ENCODE results near the gene DHX58.
A peak's percentile ranks its signal among the peaks of the same experiment; 100 is the strongest.

Gene DHX58

DNA sequence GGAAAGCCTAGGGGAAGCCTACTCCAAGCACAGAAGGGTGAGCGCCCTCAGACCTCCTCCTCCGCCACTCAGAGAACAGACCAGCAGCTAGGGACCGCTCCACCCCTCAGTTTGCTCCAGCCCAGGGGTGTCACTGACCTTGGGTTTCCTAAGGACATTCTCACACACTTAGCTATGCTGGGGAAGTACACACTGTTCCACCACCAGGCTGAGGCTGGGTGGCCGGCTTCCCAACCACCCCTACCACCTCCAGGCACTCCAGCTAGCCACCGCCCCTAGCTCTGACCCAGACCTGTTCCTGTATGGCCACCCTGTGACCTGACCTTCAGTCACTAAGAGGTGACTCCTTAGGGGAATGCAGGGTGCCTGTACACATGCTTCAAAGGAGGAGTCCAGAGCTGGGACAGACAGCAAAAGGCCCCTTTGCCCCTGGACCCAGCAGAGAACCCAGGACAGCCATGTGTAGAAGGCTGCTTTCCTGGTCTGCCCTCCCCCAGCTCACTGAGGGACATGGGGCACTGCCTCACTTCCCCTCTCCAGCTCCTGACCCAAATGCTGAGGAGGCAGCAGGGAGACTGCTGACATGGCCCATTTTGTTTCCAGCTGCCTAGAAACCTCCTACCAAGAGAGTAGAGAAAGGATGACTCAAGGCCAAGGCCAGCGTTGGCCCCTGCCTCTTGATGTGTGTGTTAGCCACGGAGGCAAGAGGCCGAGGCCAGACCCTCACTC is 16.8 kb upstream of the DHX58 start:
- DNase-seq = no peak

DNA sequence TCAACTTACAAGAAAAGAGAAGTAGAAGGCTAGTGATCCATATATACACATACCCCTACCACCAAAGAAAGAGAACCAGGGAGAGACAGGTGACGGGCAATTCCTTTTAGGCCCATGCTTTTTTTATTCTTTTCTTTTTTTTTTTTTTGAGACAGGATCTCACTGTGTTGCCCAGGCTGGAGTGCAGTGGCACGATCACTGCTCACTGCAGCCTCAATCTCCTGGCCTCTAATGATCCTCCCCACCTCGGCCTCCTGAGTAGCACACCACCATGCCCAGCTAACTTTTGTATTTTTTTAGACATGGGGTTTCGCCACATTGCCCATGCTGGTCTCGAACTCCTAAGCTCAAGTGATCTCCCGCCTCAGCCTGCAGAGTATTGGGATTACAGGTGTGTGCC is 14.9 kb upstream of the DHX58 start:
- no peak for DNase-seq

DNA sequence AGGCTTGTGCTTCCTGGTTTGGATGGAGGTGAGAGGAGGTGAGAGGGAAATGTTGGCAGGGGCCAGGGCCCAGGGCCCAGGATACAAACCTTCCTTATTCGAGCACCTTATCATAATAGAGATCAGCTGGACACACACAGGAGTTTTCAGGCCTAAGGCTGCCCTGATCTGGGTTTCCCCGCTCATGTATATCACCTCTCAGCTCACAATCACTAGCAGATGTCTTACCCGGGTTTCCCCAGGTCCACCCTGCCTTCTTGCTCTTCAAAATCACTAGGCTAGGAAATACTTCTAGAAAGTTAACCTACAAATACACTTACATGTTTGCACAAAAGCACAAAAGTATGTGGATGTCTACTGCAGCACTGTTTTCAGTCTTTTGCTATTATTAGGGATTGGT is 14.3 kb upstream of the DHX58 start:
- DNase-seq = no peak

DNA sequence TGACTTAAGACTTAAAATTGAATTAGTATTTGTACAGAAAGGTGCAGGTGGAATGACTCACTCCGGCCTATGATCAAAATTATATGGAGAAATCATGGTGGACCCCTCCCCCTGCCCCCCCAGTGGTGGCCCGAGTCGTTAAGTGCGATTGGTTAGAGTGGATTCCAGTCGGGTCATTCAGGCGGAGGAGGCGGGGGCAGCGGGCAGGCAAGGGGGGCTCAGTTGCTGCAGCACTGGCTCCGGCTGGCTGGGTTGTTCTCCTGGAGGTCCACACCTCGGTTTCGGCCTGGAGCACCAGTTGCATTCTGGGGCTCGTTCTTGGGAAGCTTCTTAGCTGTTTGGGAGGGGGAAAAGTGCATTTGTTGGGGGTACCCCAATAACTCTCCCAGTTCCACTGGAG is 13.1 kb upstream of the DHX58 start:
- DNase-seq = no peak

DNA sequence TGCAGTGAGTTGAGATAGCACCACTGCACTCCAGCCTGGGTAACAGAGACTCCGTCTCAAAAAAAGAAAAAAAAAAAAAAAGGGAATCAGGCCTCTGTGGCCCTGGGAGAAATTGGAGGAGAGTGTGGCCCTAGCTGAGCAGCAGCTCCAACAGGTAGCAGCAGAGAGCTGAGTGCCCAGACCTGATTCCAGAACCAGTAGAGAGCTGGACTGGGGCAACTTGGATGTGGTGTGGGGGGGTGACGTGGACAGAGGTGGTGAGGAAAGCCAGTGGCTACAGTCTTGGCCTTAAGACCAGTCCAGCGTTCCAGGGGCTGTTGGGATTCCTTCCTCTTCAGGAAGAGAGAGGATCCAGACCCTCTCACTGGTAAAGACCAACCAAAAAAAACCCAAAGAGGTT is 11.7 kb upstream of the DHX58 start:
- no peak for DNase-seq

DNA sequence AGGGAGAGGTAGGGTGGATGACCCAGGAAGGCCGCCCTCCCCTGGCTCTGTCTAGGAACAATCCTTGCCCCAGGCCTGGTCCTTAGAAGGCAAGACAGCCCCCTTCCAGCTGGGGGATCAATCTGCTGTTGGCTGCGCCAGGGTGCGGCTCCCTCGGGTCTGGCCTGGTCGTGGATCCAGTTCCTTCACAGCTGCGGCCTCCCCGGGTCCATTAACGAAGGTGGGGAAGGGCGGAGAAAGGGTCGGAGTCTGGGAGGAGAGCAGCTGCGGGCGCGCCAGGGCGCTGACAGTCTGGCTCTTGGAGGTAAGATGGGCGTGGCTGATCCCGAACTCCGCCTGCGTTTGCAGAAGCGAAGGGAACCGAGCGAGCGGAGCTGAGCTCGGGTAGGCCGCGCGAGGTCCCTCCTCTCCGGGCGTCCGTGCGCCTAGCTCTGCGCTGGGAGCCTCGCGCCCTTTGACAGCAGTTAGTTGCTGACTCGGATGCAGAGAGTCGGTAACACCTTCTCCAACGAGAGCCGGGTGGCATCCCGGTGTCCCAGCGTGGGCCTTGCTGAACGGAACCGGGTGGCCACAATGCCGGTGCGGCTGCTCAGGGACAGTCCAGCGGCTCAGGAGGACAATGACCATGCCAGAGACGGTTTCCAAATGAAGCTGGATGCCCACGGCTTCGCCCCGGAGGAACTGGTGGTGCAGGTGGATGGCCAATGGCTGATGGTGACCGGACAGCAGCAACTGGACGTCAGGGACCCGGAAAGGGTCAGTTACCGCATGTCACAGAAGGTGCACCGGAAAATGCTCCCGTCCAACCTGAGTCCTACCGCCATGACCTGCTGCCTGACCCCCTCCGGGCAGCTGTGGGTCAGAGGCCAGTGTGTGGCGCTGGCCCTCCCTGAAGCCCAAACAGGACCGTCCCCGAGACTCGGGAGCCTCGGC is 10.1 kb upstream of the DHX58 start, which contains the start of gene HSPB9:
Gene HSPB9 (plus strand): TSS at position 434 of the 933 bp plus-strand sequence. CDS start 47 bp downstream, at position 481.
- no peak for DNase-seq

DNA sequence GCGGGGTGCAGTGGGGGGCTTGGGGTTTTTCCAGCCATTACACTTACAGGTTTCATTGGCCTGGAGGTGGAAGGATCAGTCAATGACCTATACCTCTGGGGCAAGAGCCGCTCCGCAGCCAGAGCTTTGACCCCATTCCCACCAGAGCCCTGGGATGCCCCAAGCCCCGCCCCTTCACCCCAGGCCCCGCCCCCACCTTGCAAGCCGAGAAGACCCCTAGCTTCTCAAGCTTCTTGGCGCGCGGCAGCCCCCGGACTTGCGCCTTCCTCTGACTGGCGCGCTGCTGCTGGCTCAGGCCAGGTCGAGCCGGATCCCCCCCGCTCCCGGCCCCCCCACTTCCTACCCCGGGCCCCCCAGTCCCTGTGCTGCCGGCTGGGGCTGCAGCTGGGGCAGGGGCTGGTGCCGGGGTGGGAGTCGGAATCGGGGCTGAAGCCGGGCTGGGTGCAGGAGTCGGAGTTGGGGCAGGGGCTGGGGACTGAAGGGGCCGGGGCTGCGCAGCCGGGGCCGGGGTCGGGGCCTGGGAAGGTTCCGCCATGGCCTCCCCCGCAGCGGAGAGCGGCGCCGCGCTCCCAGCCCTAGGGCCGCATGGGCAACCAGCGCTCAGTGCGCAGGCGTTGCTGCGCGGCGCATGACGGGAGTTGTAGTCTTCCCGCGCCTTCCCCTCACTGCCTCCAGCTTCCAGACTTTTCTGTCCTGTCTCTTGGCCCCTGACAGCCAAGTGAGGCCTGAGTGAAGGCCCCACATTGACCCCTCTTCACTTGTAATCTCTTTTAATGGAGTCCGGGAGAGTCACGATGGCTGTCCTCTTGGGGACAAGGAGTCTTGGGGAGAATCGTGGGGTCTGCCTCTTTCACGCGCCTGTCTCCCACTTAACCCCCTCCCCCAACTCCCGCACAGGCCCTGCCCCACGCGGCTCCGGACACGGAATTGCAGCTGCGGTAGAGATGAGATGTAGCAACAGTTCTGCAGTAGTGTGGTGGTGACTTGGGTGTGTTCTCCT is 8.6 kb upstream of the DHX58 start, which contains the start of gene KAT2A:
Gene KAT2A (minus strand): TSS at position 598 of the 1,000 bp plus-strand sequence. CDS start 63 bp downstream, at position 535.
- peak; percentile 70 for DNase-seq

DNA sequence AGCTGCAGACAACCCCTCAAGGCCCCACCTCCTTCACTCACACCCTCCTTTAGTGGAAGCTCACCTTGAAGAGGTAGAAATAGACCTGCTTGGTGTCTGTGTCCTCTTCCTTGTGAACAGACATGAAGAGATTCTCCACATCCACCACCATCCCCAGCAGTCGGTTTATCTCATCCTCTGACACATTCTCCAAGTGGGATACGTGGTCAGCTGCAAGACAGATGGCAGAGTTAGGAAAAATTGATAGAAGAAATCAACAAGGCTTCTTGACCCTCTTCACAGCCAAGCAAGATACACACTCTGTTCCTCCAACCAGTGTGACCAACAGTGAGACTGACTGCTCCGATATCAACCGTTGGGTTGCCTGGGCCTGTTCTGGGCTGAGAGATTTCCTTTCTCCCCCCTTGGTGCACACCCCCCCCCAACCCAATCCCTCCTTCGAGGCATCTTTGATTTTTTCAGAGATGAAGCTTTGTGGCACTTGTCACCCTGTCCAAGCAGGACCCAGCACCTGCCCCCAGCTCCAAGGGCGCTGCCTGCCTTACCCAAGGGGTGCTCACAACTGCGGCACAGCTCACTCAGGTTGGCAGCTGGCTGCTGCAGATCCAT is 7.8 kb upstream of the DHX58 start:
- DNase-seq = no peak

DNA sequence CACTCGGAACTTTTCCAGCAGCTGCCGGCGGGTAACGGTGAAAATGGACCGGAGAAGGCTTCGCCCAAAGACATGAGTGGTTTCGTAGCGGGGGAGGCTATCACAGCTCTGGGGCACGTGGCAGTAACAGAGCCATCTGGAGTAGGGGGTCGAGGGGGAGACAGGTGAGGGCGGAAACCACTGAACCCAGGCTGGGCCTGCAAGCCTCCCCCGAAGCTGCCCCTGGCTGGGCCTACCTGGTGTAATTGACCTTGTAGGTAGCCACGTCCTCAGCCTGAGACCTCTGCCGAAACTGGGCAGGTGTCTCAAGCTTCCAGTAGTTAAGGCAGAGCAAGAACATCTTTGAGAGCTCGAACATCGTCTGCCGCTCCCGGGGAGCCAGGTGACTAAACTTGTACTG is 6.8 kb upstream of the DHX58 start:
- no peak for DNase-seq

DNA sequence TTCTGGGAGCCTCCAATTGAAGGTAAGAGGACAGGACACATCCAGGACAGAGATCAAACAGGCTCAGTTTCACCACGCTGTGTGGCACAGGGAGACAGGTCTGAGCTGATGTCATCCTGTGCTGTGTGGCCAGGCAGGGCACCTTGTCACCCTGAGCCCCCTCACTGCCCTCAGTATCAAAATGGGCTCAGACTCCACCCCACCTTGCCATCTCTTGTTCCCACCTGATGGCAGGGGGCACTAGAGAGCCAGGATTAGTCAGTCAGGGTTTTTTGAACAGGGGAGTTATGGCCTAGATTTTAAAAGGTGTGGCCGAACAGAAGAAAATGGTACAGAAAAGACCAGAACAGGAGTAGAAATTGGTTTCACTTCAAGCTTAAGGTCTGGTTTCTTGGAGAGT is 6.0 kb upstream of the DHX58 start:
- no peak for DNase-seq

DNA sequence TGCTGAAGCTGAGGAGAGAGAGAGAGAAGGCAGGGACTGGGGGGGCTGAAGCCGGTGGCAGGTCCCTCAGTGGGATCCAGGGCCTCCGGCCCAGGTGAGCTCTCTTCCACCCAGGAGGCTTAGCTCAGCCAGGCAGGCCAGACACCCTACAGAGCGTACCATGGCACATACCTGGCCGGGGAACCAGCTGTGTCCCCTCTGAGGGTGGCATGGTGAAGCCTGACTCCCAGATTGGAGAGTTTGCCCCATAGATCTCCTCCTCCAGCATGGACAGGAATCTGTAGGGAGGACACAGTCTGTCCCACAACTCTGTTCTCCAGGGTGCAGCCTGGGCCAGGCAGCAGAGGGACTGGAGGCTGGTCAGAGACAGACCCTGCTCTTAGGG is 5.6 kb upstream of the DHX58 start:
- DNase-seq = no peak

DNA sequence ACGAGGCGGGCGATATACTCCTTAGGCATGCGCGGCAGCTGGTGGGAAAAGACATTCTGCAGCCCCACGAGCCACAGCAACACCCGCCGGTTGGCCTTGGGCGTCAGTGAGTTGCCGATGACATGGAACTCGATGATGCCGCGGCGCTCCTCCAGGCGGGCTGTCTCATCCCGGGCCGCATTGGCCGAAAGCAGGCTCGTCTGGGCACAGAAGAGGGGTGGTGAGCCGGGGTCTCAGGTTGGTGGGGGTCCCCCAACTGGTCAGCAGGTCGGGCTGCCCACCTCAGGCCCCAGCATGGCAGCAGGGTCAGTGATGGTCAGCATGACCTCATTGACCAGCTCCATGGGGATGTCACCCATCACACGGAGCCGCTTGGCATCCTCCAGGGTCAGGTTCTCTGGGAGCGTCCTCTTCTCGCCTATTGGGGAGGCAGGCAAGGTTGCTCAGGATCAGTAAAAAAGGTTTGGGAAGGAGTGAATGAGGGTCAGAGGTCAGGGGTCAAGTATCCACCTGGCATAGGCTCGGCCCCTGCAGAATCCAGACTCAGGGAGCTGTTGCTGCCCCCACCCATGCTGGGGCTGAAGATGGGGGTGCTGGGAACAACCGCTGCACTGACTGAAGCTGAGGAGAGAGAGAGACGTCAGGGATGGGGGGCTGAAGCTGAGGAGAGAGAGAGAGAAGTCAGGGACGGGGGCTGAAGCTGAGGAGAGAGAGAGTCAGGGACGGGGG is 5.0 kb upstream of the DHX58 start:
- DNase-seq = no peak

DNA sequence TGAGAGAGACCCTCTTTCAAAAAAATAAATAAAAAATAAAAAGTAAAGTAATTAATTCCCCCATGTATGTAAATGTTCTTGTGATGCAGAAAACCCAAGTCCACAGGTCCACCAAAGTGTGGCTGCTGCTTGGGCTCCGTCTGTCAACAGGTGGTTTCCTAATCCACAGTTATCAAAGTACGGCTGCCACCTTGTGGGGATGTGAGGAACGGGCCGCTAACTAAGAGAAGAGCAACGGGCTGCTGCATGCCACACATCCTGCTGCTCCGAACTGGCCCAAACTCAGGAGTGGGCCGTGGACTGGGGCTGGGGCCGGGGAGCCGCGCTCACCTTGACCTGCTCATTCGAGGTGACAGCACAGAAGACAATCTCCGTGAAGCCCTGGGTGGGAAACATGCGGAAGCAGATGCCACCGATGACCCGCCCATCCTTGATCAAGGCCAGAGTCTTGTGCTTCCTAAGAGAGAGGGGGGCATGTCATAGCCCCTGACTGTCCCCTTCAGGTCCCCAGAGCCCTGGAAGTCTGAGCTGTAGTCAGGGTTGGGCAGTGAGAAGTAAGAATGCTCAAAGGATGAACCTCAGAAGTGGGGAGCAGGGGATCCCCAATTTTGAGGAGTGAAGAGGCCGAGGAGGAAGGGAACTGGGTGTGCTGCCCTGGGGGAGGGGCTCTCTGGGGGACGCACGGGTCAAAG is 4.3 kb upstream of the DHX58 start:
- peak; percentile 73 for DNase-seq

DNA sequence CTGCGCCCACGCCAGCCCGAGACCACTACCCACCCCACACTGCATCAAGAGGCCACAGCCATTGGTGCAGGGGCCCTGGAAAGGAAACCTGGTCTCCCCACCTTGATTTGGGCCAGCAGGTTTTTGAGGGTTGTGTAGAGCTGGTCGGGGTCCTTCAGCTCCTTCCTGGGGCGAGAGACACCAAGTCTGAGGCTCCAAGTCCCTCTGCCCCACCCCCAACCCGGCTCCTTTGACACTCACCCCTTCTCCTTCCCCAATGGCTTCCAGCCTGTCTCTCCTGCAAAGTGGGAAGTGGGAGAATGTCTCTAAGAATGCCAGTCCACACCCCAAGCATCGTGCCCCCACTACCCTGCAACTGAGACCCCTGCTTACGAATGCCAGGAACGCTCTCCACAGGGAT is 1.6 kb upstream of the DHX58 start:
- DNase-seq = no peak

DNA sequence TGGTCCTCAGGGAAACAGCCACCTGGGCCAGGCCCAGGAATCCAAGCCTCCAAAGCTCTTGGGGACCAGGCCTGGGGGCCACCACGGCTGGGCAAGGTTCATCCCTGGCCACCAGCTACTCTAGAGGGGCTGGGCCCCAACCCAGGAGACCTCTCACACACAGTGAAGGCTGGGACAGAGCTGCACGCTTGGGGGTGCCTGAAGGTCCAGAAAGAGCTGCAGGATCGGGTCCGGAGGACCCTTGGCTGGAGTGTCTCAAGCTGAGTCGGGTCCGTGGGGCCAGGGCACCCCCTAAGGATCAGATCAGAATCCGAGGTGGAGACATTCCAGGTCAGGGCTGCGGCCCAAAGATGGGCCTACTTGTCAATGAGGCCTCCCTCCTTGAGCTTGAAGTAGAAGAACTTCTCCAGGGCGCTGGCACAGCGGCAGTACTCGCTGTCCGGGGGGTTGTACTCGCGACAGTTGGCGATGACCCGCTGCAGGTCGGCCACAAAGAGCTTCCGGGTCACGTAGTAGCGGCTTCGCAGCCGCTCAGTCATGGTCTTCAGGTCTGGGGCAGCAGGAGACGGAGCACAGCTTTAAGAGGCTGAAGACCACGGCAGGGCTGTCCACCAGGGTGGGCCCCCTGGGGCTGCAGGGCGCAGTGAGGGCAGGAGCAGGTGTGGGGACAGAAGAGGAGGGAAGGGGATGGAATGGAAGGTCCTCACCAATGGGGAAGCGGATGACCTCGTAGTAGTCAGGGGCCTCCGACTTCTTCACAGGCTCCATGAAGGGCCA is 967 bp upstream of the DHX58 start:
- no peak for DNase-seq

DNA sequence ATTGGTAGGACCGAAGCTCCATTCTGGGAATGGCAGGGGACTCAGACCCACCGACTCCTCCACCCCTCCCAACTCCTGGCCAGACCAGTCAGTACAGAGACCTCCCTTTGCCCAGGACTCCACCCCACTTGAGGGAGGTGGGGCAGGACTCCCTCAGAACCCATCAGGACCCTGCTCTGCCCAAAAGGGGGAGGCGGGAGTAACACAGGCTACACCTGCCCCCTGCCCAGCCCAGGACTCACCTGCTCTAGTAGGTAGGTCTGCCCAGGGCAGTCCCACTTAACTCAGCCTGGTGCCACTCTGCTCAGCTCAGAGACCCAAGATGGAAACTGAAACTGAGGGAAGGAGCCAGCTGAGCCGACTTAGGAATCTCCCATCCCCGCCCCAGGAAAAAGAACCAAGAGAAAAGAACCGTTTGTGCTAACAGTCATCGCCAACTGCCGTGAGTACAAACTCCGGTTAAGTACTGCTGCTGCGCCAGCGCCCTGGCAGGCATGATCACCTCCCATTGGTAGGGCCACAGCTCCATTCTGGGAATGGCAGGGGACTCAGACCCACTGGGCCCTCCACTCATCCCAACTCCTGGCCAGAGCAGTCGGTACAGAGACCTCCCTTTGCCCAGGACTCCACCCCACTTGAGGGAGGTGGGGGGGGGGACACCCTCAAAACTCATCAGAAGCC is 503 bp downstream of the DHX58 start:
- DNase-seq = no peak

DNA sequence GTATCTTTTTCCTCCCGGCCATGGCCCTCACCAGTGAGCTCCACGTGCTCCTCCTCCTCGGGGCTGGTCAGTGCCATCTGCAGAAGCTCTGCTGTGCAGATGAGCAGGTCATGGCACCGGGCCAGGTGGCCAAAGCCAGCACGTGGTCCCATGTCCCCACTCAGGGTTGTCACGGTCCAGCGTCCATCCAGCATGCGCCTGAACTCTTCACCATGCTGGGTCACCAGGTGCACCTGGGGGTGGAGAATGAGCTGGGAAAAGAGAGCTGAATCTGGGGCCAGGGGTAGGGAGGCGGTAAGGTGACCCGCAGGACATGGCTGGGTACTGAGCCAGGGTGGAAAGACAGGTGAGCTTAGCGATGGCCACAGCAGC is 1.3 kb downstream of the DHX58 start:
- no peak for DNase-seq

DNA sequence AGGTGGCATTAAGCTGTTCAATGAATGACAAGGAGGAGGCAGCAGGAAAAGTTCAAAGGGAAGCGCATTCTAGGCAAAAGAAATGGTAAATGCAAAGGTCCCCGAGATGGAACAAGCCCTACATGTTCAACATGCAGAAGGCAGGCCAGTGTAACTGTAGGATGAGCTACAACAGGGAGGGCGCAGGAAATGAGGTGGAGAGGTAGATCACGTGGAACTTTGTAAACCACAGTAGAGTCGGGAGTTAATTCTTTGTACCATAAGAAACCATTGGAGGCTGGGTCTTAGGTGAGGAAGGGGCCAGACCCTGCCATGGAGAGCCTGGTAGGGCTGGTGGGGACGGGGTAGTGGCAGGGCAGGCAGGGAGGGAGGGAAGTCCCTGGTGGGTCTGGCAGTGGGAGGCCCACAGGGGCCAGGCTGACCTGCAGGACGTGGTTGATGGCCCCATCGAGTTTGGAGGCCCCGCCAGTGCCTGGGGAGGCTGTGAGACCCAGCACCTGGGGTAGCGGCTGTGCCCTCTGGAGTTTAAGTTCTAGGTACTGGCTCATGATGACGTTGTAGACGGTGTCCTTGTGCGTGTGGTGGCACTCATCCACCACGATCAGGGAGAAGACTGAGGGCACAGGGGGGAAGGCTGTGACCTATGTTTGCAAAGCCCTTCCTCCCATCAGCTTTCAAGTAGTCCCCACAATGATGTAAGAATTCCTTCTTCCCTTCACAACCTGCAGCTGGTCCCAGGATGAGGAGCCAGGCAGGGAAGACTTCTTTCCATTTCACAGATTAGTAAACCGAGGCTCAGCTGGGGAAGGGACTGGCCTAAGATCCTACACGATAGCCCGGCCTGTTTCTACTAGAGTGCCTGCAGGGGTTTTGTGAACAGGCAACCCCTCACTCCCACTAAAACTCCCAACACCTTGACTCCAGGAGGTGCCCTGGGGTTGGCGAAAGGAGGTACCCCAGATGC is 1.9 kb downstream of the DHX58 start:
- no peak for DNase-seq

Measured in HCEC 1CT (cell line).